Measurements from ENCODE around the gene REV3L.
"Not testable (repeated sequence)": the region's sequence is repeated elsewhere in the genome, so short reads cannot be mapped to it uniquely, and the experiment has no call there.

The REV3L gene

GRCh38 chr6:111494951-111495635 lies 12.1 kb upstream of the REV3L start:
- DNase-seq = no peak

- DNase-seq = no peak
These were observed 9.5 kb upstream of the REV3L start for GRCh38 chr6:111492499-111492898.

GRCh38 chr6:111490067-111490466 lies 7.0 kb upstream of the REV3L start:
- no peak for DNase-seq

- peak; percentile 33 for DNase-seq
These were observed 4.6 kb upstream of the REV3L start for GRCh38 chr6:111487661-111488060.

- no peak for DNase-seq
These were observed 3.9 kb upstream of the REV3L start for GRCh38 chr6:111486921-111487320.

GRCh38 chr6:111486475-111486874 lies 3.5 kb upstream of the REV3L start:
- DNase-seq = no peak

- peak; percentile 34 for DNase-seq
These were observed 2.3 kb upstream of the REV3L start for GRCh38 chr6:111485342-111485741.

- peak; percentile 76 for DNase-seq
These were observed 1.6 kb upstream of the REV3L start for GRCh38 chr6:111484633-111484930.

GRCh38 chr6:111483736-111484632 lies 966 bp upstream of the REV3L start:
- peak; percentile 95 for DNase-seq

GRCh38 chr6:111482188-111482958 lies 645 bp downstream of the REV3L start:
- peak; percentile 77 for DNase-seq

- DNase-seq = no peak
These were observed 1.2 kb downstream of the REV3L start for GRCh38 chr6:111481836-111482187.

GRCh38 chr6:111480988-111481822 lies 1.8 kb downstream of the REV3L start:
- DNase-seq = peak; percentile 65

GRCh38 chr6:111478749-111479148 lies 4.3 kb downstream of the REV3L start:
- peak; percentile 90 for DNase-seq

- DNase-seq = peak; percentile 48
These were observed 4.9 kb downstream of the REV3L start for GRCh38 chr6:111478064-111478476.

GRCh38 chr6:111477481-111477938 lies 5.5 kb downstream of the REV3L start:
- peak; percentile 48 for DNase-seq

GRCh38 chr6:111476061-111476460 lies 7.0 kb downstream of the REV3L start:
- DNase-seq = not testable (repeated sequence)

- DNase-seq = no peak
These were observed 8.2 kb downstream of the REV3L start for GRCh38 chr6:111474771-111475170.

- no peak for DNase-seq
These were observed 8.9 kb downstream of the REV3L start for GRCh38 chr6:111474106-111474505.

- DNase-seq = peak; percentile 35
These were observed 10.0 kb downstream of the REV3L start for GRCh38 chr6:111472933-111473435.

- no peak for DNase-seq
These were observed 11.1 kb downstream of the REV3L start for GRCh38 chr6:111471958-111472357.

GRCh38 chr6:111471533-111471932 lies 11.5 kb downstream of the REV3L start:
- no peak for DNase-seq

- DNase-seq = no peak
These were observed 12.0 kb downstream of the REV3L start for GRCh38 chr6:111470991-111471390.

Data from OCI-M1 (cell line).